Body of pancreas (tissue), 4 donors: Measurements from ENCODE around the gene FAM163A.

Experiments used
- POLR2A ChIP-seq, 3 donors: fragments of 450-650 bp; IDR thresholded peaks; one replicate each; pipeline ENCODE4 v1.6.1; 2016; ENCODE audit warnings: antibody characterized with exemption in 3 of 3, mild to moderate bottlenecking in 2 of 3
- TF ChIP-seq, protein P1 (sequence below), 7 experiments: fragments of 450-650 bp in 4 of 7; fragments of 200-600 bp in 3 of 7; sonication (generic) in 3 of 7; IDR thresholded peaks; one replicate each; pipeline ENCODE4 v1.5.1; 2016 to 2019; ENCODE audit warnings: antibody characterized with exemption in 7 of 7

GRCh38 chr1:179781962-179782361 is 38.9 kb downstream of the FAM163A start:
- no peak for TF ChIP-seq POLR2A (IDR thresholded peaks at IDR 0.05)
- TF ChIP-seq, protein P1, sequence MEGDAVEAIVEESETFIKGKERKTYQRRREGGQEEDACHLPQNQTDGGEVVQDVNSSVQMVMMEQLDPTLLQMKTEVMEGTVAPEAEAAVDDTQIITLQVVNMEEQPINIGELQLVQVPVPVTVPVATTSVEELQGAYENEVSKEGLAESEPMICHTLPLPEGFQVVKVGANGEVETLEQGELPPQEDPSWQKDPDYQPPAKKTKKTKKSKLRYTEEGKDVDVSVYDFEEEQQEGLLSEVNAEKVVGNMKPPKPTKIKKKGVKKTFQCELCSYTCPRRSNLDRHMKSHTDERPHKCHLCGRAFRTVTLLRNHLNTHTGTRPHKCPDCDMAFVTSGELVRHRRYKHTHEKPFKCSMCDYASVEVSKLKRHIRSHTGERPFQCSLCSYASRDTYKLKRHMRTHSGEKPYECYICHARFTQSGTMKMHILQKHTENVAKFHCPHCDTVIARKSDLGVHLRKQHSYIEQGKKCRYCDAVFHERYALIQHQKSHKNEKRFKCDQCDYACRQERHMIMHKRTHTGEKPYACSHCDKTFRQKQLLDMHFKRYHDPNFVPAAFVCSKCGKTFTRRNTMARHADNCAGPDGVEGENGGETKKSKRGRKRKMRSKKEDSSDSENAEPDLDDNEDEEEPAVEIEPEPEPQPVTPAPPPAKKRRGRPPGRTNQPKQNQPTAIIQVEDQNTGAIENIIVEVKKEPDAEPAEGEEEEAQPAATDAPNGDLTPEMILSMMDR (IDR thresholded peaks at IDR 0.05): no peak
